T47D (cell line): ENCODE measurements around the gene KNTC1.
A peak's percentile ranks its signal among the peaks of the same experiment; 100 is the strongest.
"Not testable (repeated sequence)": the region's sequence is repeated elsewhere in the genome, so short reads cannot be mapped to it uniquely, and the experiment has no call there.

Source experiments
- DNase-seq, 2 experiments: peaks; one replicate each; pipeline versions ENCODE4 v3.0.0 to v3.0.0-alpha.2; 2011 to 2012; ENCODE audit warnings: low read depth in 1 of 2, low spot score in 1 of 2
- JUND ChIP-seq: IDR thresholded peaks from 2 replicates; pipeline ENCODE4 v1.6.1; 2012; ENCODE audit warnings: low read depth
- in situ Hi-C: cut with HindIII; loops from 2 replicates; pipeline ENCODE4 v1.10.0; 2016; ENCODE audit warnings: low sequenced_read_pairs, low pct_unique_long_range_greater_than_20kb

KNTC1 gene

GRCh38 chr12:122526683-122527477 lies at the start of gene KNTC1, which contains the start of gene RSRC2:
KNTC1 (plus strand) TSS chr12:122527249; CDS start chr12:122530064, 2,815 bp downstream.
RSRC2 (minus strand) TSS chr12:122526936; CDS start chr12:122526853, 83 bp downstream.
- no peak; the same call in 1 of the 2 replicates for TF ChIP-seq JUND
- in situ Hi-C loops = no loop called here
- DNase-seq = peak; percentile 89 to 100

- no peak for DNase-seq
- TF ChIP-seq JUND = no peak
- in situ Hi-C loops = no loop called here
Measured at GRCh38 chr12:122480753-122481152, 46.3 kb upstream of the KNTC1 start.

- no peak for TF ChIP-seq JUND
- in situ Hi-C loops = no loop called here
- no peak for DNase-seq
Measured at GRCh38 chr12:122481861-122482260, 45.2 kb upstream of the KNTC1 start.

GRCh38 chr12:122483969-122484368 lies 43.1 kb upstream of the KNTC1 start:
- TF ChIP-seq JUND = no peak
- DNase-seq = no peak
- in situ Hi-C loops = no loop called here

- in situ Hi-C loops, DNase-seq: not testable (repeated sequence)
Measured at GRCh38 chr12:122484385-122484784, 42.7 kb upstream of the KNTC1 start.

- in situ Hi-C loops, DNase-seq: not testable (repeated sequence)
Measured at GRCh38 chr12:122486360-122486759, 40.7 kb upstream of the KNTC1 start.

- TF ChIP-seq JUND = no peak
- in situ Hi-C loops = no loop called here
- DNase-seq = no peak
Measured at GRCh38 chr12:122486805-122487426, 40.1 kb upstream of the KNTC1 start.

- in situ Hi-C loops, DNase-seq: not testable (repeated sequence)
Measured at GRCh38 chr12:122487807-122488206, 39.2 kb upstream of the KNTC1 start.

GRCh38 chr12:122489038-122489437 lies 38.0 kb upstream of the KNTC1 start:
- DNase-seq = no peak
- in situ Hi-C loops = no loop called here
- TF ChIP-seq JUND = no peak

- no peak for DNase-seq
- in situ Hi-C loops = no loop called here
- no peak for TF ChIP-seq JUND
Measured at GRCh38 chr12:122491991-122492390, 35.1 kb upstream of the KNTC1 start.

GRCh38 chr12:122493222-122493621 lies 33.8 kb upstream of the KNTC1 start:
- DNase-seq, in situ Hi-C loops: not testable (repeated sequence)

GRCh38 chr12:122495258-122495657 lies 31.8 kb upstream of the KNTC1 start:
- in situ Hi-C loops = no loop called here
- no peak for TF ChIP-seq JUND
- DNase-seq = no peak

GRCh38 chr12:122499991-122500684 lies 26.9 kb upstream of the KNTC1 start:
- DNase-seq = peak; percentile 49 to 83
- TF ChIP-seq JUND = no peak
- in situ Hi-C loops = no loop called here
